DMS53 treated with DMSO at 0.1 percent for 48 hours (cell line): ENCODE data around the gene CGREF1.

Source experiments
- DNase-seq: peaks from one replicate; lab custom pipeline; 2025; ENCODE audit not compliant: unreplicated experiment; lab: John Stamatoyannopoulos, UW

CGREF1 gene

DNA sequence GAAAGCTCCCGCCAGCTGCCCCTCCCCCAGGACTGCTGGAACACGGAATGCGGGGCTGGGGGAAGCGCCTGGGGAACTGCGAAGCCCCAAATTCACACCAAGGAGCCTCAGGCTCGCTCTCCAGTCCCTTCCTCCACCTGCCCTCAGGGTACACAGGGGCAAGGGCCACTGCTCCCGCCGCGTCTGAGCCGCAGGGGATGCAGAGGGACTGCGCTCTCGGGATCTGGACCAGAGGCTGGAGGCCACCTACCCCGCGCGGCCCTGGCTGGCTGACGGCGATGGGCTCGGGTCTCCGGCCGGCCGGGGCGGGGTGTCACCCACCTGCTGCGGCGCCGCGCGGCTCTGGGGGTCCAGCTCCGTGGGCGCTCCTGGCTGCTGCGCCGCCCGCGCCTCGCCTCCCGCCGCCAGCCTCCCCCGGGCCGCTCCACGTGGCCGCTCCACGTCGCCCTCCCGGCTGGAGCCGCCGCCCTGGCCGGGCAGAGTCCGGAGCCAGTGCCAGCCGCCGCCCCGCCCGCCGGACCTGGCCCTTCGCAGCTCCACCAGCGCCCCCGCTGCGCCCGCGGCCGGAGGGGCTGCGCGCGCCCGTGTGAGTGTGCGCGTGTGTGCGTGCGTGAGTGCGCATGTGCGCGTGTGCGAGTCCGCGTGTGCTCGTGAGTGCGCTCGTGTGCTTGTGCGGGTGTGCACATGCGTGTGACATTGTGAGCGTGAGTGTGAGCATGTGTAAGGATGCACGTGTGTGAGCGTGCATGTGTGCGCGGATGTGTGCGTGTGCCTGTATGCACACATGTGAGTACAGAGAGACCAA is at the start of gene CGREF1:
CGREF1 (minus strand) TSS at position 604 of the 805 bp plus-strand sequence. CDS start 14,762 bp downstream, outside the sequence.
- DNase-seq = no peak

DNA sequence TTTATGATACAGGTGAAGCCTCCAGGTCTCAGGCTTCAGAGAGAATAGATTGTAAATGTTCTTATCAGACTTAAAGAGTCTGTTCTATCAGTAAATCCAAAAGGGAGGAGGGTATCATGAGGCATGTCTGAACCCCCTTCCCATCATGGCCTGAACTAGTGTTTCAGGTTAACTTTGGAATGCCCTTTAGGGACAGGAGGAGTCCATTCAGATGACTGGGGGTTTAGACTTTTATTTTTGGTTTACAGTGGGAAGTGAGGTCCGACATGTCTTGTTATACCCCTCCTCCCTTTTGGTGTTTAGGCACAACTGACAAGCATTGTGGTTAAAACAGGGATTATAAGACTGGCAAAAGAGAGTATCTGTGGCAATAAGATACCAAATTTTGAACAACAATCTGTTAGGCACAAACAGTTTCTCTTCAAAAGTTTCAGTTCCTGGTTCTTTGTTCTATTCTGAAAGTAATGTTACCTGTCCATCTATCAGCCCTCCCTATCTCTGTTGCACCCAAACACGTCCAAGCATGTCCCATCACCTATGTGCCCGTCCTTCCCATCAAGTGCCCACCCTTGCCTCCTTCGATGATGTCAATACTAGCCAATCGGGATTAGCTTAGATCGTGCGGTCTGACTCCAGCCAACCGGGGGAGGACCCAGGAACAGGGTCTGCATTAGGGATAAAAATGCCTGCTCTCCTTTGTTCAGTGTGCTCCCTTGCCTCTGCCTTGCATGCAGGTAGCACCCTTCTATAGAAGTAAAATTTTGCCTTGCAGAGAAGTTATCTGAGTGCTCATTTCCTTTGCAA is 46.2 kb upstream of the CGREF1 start:
- DNase-seq = no peak

- peak; percentile 45 for DNase-seq
These were observed 43.5 kb upstream of the CGREF1 start for GRCh38 chr2:27162151-27163121.

DNA sequence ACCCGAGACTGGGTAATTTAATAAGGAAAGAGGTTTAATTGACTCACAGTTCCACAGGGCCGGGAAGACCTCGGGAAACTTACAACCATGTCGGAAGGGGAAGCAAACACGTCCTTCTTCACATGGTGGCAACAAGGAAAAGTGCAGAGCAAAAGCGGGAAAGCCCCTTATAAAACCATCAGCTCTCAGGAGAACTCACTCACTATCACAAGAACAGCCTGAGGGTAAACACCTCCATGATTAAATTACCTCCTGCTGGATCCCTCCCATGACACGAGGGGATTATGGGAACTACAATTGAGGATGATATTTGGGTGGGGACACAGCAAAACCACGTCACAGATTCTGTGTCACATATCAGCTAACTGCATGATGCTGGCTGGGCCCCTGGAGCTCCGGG is 41.3 kb upstream of the CGREF1 start:
- DNase-seq = no peak

DNA sequence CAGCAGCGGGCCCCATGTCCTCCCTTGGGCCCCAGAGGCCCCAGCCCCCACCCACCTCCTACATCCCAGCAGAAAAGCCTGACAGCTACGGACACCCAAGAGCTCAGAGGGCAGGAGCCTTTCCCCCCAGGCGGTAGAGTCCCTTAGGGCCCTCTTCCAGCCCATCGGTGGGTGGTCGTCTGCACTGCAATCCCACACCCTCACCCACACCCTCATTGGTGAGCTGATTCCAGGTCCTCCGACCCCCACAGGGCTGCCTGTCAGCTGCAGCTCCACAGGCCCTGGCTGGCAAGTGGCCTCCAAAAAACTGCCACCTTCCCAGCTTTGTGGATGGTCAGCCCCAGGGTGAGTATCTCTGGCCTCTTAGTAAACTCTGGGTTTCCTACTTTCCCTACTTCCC is 40.3 kb upstream of the CGREF1 start:
- DNase-seq = no peak

DNA sequence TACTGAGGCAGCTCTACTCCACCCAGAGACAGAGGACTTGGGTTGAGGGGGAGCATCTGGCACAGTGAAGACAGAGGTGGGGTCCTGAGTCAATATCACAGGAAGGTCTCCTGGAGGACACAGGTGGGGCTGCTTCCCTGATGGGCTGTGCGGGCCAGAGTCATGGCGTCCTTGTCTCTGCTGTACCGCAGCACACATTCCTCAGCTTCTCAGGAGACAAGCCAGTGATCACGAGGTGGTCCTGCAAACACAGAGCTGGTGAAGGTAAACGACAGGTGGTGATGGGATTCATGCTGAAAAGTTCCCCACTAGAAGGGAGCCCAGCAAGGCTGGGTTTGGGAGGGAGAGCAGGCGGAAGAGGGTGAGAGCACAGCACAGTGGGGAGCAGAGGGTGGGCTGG is 39.5 kb upstream of the CGREF1 start:
- no peak for DNase-seq

- no peak for DNase-seq
These were observed 36.2 kb upstream of the CGREF1 start for GRCh38 chr2:27155069-27155520.

- no peak for DNase-seq
These were observed 35.6 kb upstream of the CGREF1 start for GRCh38 chr2:27154488-27154887.

GRCh38 chr2:27152796-27153464 is 34.0 kb upstream of the CGREF1 start:
- peak; percentile 79 for DNase-seq

GRCh38 chr2:27152102-27152795 is 33.3 kb upstream of the CGREF1 start:
- DNase-seq = peak; percentile 26

DNA sequence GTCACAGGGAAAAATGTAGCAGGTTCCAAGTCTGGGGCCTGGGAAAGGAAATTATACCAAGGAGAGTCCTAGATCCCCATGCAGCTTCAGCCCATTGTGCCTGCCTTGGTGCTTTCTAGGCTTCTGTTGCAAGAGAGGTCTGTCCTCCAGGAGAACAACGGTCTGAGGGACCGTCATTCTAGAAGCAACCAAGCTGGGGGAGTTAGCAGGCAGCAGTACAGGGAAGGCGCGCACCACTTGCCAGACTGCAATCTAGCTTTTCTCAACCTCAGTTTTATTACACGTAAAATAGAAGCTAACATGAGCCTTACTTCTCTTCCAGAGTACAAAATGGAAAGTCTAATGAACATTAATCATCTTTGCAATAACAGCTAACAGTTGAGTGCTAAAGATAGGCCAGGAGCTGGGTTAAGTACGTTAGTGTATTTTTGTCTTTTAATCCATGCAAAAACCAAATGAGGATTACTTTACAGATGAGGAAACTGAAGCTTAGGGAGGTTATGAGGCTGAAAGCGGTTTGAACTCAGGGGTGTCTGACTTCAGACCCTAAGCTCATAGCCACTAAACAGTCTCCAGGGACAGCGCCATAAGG is 31.8 kb upstream of the CGREF1 start:
- no peak for DNase-seq

DNA sequence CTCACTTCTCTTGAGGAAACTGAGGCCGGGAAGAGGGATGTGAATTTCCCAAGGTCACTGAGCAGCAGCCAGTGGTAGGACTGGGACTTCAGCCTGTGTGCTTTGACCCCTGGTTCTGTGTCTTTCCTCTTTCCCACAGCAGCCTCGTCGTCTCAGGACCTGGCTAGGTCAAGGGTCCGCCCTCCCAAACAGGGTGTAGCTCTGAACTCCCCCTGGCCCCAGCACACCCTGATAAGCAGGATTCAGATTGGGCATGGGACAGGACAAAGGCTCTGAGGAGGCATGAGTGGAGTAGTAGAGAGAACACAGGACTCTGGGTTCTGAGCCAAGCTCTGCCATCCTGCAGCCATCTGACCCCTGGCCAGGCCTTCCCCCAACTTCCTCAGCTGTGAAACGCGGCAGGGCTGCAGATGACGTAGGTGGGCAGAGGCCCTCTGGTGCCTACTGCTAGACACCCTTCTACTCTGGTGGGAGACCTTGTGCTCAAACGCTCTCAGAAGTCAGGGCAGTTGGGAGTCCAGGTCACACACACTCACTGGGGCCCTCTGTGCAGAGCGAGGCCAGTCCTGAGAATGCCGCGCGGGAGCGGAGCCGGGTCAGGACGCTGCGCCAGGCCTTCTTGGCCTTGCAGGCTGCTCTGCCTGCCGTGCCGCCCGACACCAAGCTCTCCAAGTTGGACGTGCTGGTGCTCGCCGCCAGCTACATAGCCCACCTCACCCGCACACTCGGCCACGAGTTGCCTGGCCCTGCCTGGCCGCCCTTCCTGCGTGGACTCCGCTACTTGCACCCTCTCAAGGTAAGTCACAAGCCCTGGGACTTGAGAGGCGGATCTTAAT is 30.9 kb upstream of the CGREF1 start:
- DNase-seq = no peak

GRCh38 chr2:27148801-27149439 is 30.0 kb upstream of the CGREF1 start, which contains the start of gene TCF23:
TSS of gene TCF23 (plus strand) at chr2:27149004. CDS start at chr2:27149134, 130 bp downstream.
- no peak for DNase-seq

DNA sequence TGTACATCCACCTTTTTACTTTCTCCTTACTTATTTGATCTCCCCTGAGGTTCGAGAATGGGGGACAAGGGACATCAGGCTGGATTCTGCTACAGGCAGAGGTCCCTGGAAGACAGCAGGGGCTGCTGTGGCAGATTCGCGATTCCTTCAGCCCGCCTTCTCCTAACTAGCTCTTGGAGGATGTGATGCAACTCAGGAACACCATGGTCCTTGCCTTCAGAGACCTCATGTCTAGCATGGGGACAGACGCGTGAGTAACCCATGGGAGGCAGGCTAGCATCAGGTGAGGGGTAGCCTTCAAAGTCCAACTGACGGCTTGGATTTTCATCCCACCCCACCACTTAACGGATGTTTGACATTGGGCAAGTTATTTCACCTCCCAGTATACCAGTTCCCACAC is 29.0 kb upstream of the CGREF1 start:
- no peak for DNase-seq

- DNase-seq = no peak
These were observed 26.8 kb upstream of the CGREF1 start for GRCh38 chr2:27145682-27146081.

- DNase-seq = no peak
These were observed 24.4 kb upstream of the CGREF1 start for GRCh38 chr2:27143285-27143684.

GRCh38 chr2:27139310-27139709 is 20.4 kb upstream of the CGREF1 start, which contains the start of gene PRR30:
TSS of gene PRR30 (minus strand) at chr2:27139410. CDS start at chr2:27138329, 1,081 bp downstream.
- DNase-seq = no peak

GRCh38 chr2:27138111-27138510 is 19.2 kb upstream of the CGREF1 start:
- DNase-seq = no peak
